Activated CD4-positive, alpha-beta T cell treated with anti-CD3 and anti-CD28 coated beads, Interleukin-2, Interleukin-6, amounts not matched to agents 100 ng/mL and 50 ng/mL, durations not matched to agents 16 hours and 8 hours (primary cell): ENCODE results near the gene VAT1.

Source experiments
- DNase-seq: peaks from one replicate; pipeline ENCODE4 v3.0.0-alpha.2; 2020

The VAT1 gene

GRCh38 chr17:42971589-42971988 lies 50.6 kb downstream of the VAT1 start:
- no peak for DNase-seq

- no peak for DNase-seq
Observed at GRCh38 chr17:42969001-42969581, 53.1 kb downstream of the VAT1 start.

GRCh38 chr17:42967925-42968324 lies 54.3 kb downstream of the VAT1 start:
- DNase-seq, result no peak
